Measurements from ENCODE around the gene CCDC200.
"Not testable (repeated sequence)": the region's sequence is repeated elsewhere in the genome, so short reads cannot be mapped to it uniquely, and the experiment has no call there.

The CCDC200 gene

GRCh38 chr17:43216369-43216761, 12.1 kb downstream of the CCDC200 start:
- no peak for DNase-seq (ENCODE audit: low read depth)

- no peak for DNase-seq (ENCODE audit: low read depth)
These were observed 13.1 kb downstream of the CCDC200 start for GRCh38 chr17:43215341-43215740.

- DNase-seq (ENCODE audit: low read depth), result no peak
These were observed 14.9 kb downstream of the CCDC200 start for GRCh38 chr17:43213545-43213944.

GRCh38 chr17:43212641-43213490, 15.6 kb downstream of the CCDC200 start:
- peak; percentile 20 for DNase-seq (ENCODE audit: low read depth)

- peak; percentile 94 for DNase-seq (ENCODE audit: low read depth)
These were observed 16.7 kb downstream of the CCDC200 start, which contains the start of gene TMEM106A for GRCh38 chr17:43211480-43212402. Gene TMEM106A (plus strand): TSS chr17:43211875. CDS start chr17:43213042, 1,167 bp downstream.

GRCh38 chr17:43211123-43211479, 17.3 kb downstream of the CCDC200 start:
- DNase-seq (ENCODE audit: low read depth), result peak; percentile 15

GRCh38 chr17:43210576-43210975, 17.8 kb downstream of the CCDC200 start:
- DNase-seq (ENCODE audit: low read depth), result no peak

- not testable (repeated sequence) for DNase-seq (ENCODE audit: low read depth)
These were observed 25.4 kb downstream of the CCDC200 start for GRCh38 chr17:43203013-43203412.

- peak; percentile 14 for DNase-seq (ENCODE audit: low read depth)
These were observed 28.3 kb downstream of the CCDC200 start for GRCh38 chr17:43200127-43200526.

- DNase-seq (ENCODE audit: low read depth), result no peak
These were observed 28.8 kb downstream of the CCDC200 start for GRCh38 chr17:43199633-43200032.

- no peak for DNase-seq (ENCODE audit: low read depth)
These were observed 35.2 kb downstream of the CCDC200 start for GRCh38 chr17:43193251-43193650.

GRCh38 chr17:43186656-43187055, 41.8 kb downstream of the CCDC200 start:
- not testable (repeated sequence) for DNase-seq (ENCODE audit: low read depth)

- no peak for DNase-seq (ENCODE audit: low read depth)
These were observed 44.5 kb downstream of the CCDC200 start for GRCh38 chr17:43183921-43184320.

- no peak for DNase-seq (ENCODE audit: low read depth)
These were observed 52.3 kb downstream of the CCDC200 start for GRCh38 chr17:43176119-43176570.

GRCh38 chr17:43175213-43176118, 53.0 kb downstream of the CCDC200 start:
- peak; percentile 77 for DNase-seq (ENCODE audit: low read depth)

GRCh38 chr17:43171586-43172487, 56.6 kb downstream of the CCDC200 start:
- peak; percentile 98 for DNase-seq (ENCODE audit: low read depth)

Measured in ELR (cell line).